Islet of Langerhans (tissue), 1 donor: ENCODE data around the gene ALS2CL.

ENCODE experiments used
- FAIRE-seq: peaks from one replicate; lab custom pipeline; 2011; peaks lifted over from hg19 to GRCh38; lab: Jason Lieb, UNC

The ALS2CL gene

GRCh38 chr3:46716461-46717441 lies 23.3 kb upstream of the ALS2CL start:
- FAIRE-seq = no peak

GRCh38 chr3:46715507-46716175 lies 22.2 kb upstream of the ALS2CL start:
- no peak for FAIRE-seq

- no peak for FAIRE-seq
Observed at GRCh38 chr3:46714728-46715506, 21.4 kb upstream of the ALS2CL start.

GRCh38 chr3:46713898-46714552 lies 20.5 kb upstream of the ALS2CL start:
- FAIRE-seq = no peak

GRCh38 chr3:46713050-46713897 lies 19.8 kb upstream of the ALS2CL start:
- no peak for FAIRE-seq

- no peak for FAIRE-seq
Observed at GRCh38 chr3:46712191-46713049, 18.9 kb upstream of the ALS2CL start.

GRCh38 chr3:46711760-46712159 lies 18.3 kb upstream of the ALS2CL start:
- no peak for FAIRE-seq

GRCh38 chr3:46711305-46711704 lies 17.8 kb upstream of the ALS2CL start:
- FAIRE-seq = no peak

- FAIRE-seq = no peak
Observed at GRCh38 chr3:46710671-46711295, 17.3 kb upstream of the ALS2CL start.

GRCh38 chr3:46710229-46710628 lies 16.8 kb upstream of the ALS2CL start:
- no peak for FAIRE-seq

GRCh38 chr3:46709721-46710120 lies 16.2 kb upstream of the ALS2CL start:
- no peak for FAIRE-seq

GRCh38 chr3:46709157-46709654 lies 15.7 kb upstream of the ALS2CL start:
- no peak for FAIRE-seq

- FAIRE-seq = no peak
Observed at GRCh38 chr3:46708401-46709156, 15.1 kb upstream of the ALS2CL start.

- no peak for FAIRE-seq
Observed at GRCh38 chr3:46707601-46708011, 14.1 kb upstream of the ALS2CL start.

GRCh38 chr3:46706771-46707582 lies 13.5 kb upstream of the ALS2CL start:
- no peak for FAIRE-seq

GRCh38 chr3:46705751-46706552 lies 12.5 kb upstream of the ALS2CL start:
- FAIRE-seq = no peak

GRCh38 chr3:46705022-46705530 lies 11.6 kb upstream of the ALS2CL start:
- no peak for FAIRE-seq
